H1 (cell line): ENCODE data around the gene MRPL9. TPM values are rescaled to one million over a fixed set of nuclear protein-coding genes. Genes with fewer than 3 reads are reported as not detected.

Experiments
- ASH2L ChIP-seq: fragments of 200-600, 300-600 bp; sonication (generic); IDR thresholded peaks from one replicate; pipeline ENCODE4 v1.7.1; 2017; ENCODE audit warnings: low read length
- CEBPB ChIP-seq: IDR thresholded peaks from 2 replicates; pipeline ENCODE4 v1.6.1; 2012; ENCODE audit warnings: low read depth, low read length
- EZH2 ChIP-seq: fragments of 200-600 bp; sonication (generic); IDR thresholded peaks from 2 replicates; pipeline ENCODE4 v1.7.1; 2012; ENCODE audit warnings: low read depth, mild to moderate bottlenecking, moderate library complexity, low read length, inconsistent platforms; ENCODE audit not compliant: severe bottlenecking
- KDM4A ChIP-seq: IDR thresholded peaks from one replicate; pipeline ENCODE4 v1.7.1; 2012; ENCODE audit warnings: low read depth, mild to moderate bottlenecking, moderate library complexity, low read length, inconsistent platforms; ENCODE audit not compliant: severe bottlenecking
- POLR2AphosphoS5 ChIP-seq: IDR thresholded peaks from 2 replicates; pipeline ENCODE4 v1.6.1; 2011; ENCODE audit warnings: low read depth, low read length
- polyA plus RNA-seq, 7 experiments: library from polyadenylated mRNA; depleted of rRNA in 3 of 7; stranded (reverse) in 5 of 7; unstranded in 2 of 7; fragments of >200 nt in 5 of 7; fragments of 200-250 nt in 2 of 7; gene quantifications; 1 replicate in 5 of 7; 2 replicates in 1 of 7; 4 replicates in 1 of 7; pipeline versions ENCODE4 v1.2.1 to v1.2.3, GENCODE V29; 2011 to 2013; ENCODE audit warnings: missing spikeins in 2 of 7, mixed read lengths in 2 of 7
- total RNA-seq: library from RNA; stranded (reverse); fragmentation: NEBNext Ultra II Directional; extraction: Animal tissue kit (Norgen Biotek cat#: 25700); gene quantifications from 2 replicates; pipeline ENCODE4 v1.2.1, GENCODE V29; 2021
- TF ChIP-seq, protein P1 (sequence below): IDR thresholded peaks from 2 replicates; pipeline ENCODE4 v1.6.1; 2011; ENCODE audit warnings: low read length, improper control_type of control experiment

MRPL9 gene
- total and polyA plus RNA-seq, 2 of the 8 experiments (the other 6 are each of a cell fraction or from before 2014, with no cell fraction given): 74.9 to 113 TPM

GRCh38 chr1:151811181-151811580 is 47.9 kb upstream of the MRPL9 start (continued):
- TF ChIP-seq, protein P1, sequence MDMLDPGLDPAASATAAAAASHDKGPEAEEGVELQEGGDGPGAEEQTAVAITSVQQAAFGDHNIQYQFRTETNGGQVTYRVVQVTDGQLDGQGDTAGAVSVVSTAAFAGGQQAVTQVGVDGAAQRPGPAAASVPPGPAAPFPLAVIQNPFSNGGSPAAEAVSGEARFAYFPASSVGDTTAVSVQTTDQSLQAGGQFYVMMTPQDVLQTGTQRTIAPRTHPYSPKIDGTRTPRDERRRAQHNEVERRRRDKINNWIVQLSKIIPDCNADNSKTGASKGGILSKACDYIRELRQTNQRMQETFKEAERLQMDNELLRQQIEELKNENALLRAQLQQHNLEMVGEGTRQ: no peak
- TF ChIP-seq CEBPB (no peak), EZH2 (no peak), POLR2AphosphoS5 (no peak), KDM4A (no peak), ASH2L (no peak)
